ENCODE data around the gene PLXDC1.

The PLXDC1 gene

GRCh38 chr17:39094607-39095308, 56.7 kb downstream of the PLXDC1 start:
- no peak for DNase-seq

GRCh38 chr17:39092692-39093230, 58.7 kb downstream of the PLXDC1 start:
- no peak for DNase-seq

- DNase-seq, result no peak
Measured at GRCh38 chr17:39090908-39091665, 60.4 kb downstream of the PLXDC1 start.

GRCh38 chr17:39090400-39090799, 61.0 kb downstream of the PLXDC1 start:
- no peak for DNase-seq

- no peak for DNase-seq
Measured at GRCh38 chr17:39084558-39084957, 66.9 kb downstream of the PLXDC1 start.

GRCh38 chr17:39083270-39083669, 68.2 kb downstream of the PLXDC1 start:
- no peak for DNase-seq

GRCh38 chr17:39082482-39082881, 69.0 kb downstream of the PLXDC1 start:
- peak; percentile 64 for DNase-seq

- no peak for DNase-seq
Measured at GRCh38 chr17:39081851-39082250, 69.6 kb downstream of the PLXDC1 start.

- DNase-seq, result no peak
Measured at GRCh38 chr17:39080421-39081078, 70.9 kb downstream of the PLXDC1 start.

- DNase-seq, result no peak
Measured at GRCh38 chr17:39079836-39080235, 71.6 kb downstream of the PLXDC1 start.

- DNase-seq, result no peak
Measured at GRCh38 chr17:39077866-39078265, 73.6 kb downstream of the PLXDC1 start.

GRCh38 chr17:39077252-39077651, 74.2 kb downstream of the PLXDC1 start:
- DNase-seq, result no peak

GRCh38 chr17:39074676-39075075, 76.8 kb downstream of the PLXDC1 start:
- no peak for DNase-seq

- no peak for DNase-seq
Measured at GRCh38 chr17:39073916-39074315, 77.5 kb downstream of the PLXDC1 start.

- no peak for DNase-seq
Measured at GRCh38 chr17:39073353-39073752, 78.1 kb downstream of the PLXDC1 start.

- no peak for DNase-seq
Measured at GRCh38 chr17:39071573-39071972, 79.9 kb downstream of the PLXDC1 start.

GRCh38 chr17:39069114-39069756, 82.2 kb downstream of the PLXDC1 start:
- DNase-seq, result no peak

- DNase-seq, result no peak
Measured at GRCh38 chr17:39064819-39065218, 86.6 kb downstream of the PLXDC1 start.

GRCh38 chr17:39064374-39064773, 87.1 kb downstream of the PLXDC1 start:
- no peak for DNase-seq

GRCh38 chr17:39063681-39064069, 87.8 kb downstream of the PLXDC1 start:
- no peak for DNase-seq

GRCh38 chr17:39062846-39063680, 88.4 kb downstream of the PLXDC1 start:
- no peak for DNase-seq

GRCh38 chr17:39058524-39058923, 92.9 kb downstream of the PLXDC1 start:
- DNase-seq, result no peak
